Fibroblast of lung (primary cell): Measurements from ENCODE around the gene OPN4. TPM values are rescaled to one million over a fixed set of nuclear protein-coding genes. Genes with fewer than 3 reads are reported as not detected.

Experiments
- DNase-seq, 2 donors: peaks; one replicate each; pipeline versions ENCODE4 v3.0.0 to v3.0.0-alpha.2; 2010; ENCODE audit warnings: low read depth in 2 of 2
- H2AFZ ChIP-seq: 2 replicates; pipeline ENCODE4 v1.5.1; 2012; ENCODE audit warnings: low read length, control low read depth, inconsistent platforms
- H3K27ac ChIP-seq: 2 replicates; pipeline ENCODE4 v1.5.1; 2011; ENCODE audit warnings: low read length, control low read depth; ENCODE audit not compliant: insufficient read depth
- H3K27me3 ChIP-seq: 2 replicates; pipeline ENCODE4 v1.5.1; 2011; ENCODE audit warnings: mild to moderate bottlenecking, low read length; ENCODE audit not compliant: control insufficient read depth, insufficient read depth
- H3K36me3 ChIP-seq: 2 replicates; pipeline ENCODE4 v1.5.1; 2011; ENCODE audit warnings: low read length; ENCODE audit not compliant: control insufficient read depth, insufficient read depth
- H3K4me1 ChIP-seq: 2 replicates; pipeline ENCODE4 v1.5.1; 2011; ENCODE audit warnings: low read length; ENCODE audit not compliant: control insufficient read depth, insufficient read depth; ENCODE audit errors: extremely low read depth
- H3K4me2 ChIP-seq: 2 replicates; pipeline ENCODE4 v1.5.1; 2011; ENCODE audit warnings: low read length, control low read depth; ENCODE audit not compliant: insufficient read depth; ENCODE audit errors: extremely low read depth
- H3K4me3 ChIP-seq, 4 experiments: fragments of 200-600 bp in 1 of 4; sonication (generic) in 1 of 4; replicated peaks in 1 of 4; 2 replicates each; pipeline ENCODE4 v1.5.1; 2011 to 2016; ENCODE audit warnings: low read length in 4 of 4, low read depth in 3 of 4, mild to moderate bottlenecking in 3 of 4, control low read depth in 2 of 4, inconsistent platforms in 1 of 4, mixed read lengths in 1 of 4; ENCODE audit not compliant: insufficient read depth in 1 of 4; ENCODE audit errors: control extremely low read depth in 1 of 4
- H3K79me2 ChIP-seq: 2 replicates; pipeline ENCODE4 v1.5.1; 2012; ENCODE audit warnings: mild to moderate bottlenecking, low read length, inconsistent platforms; ENCODE audit not compliant: control insufficient read depth, insufficient read depth
- H3K9ac ChIP-seq: 2 replicates; pipeline ENCODE4 v1.5.1; 2011; ENCODE audit warnings: mild to moderate bottlenecking, low read length, control low read depth; ENCODE audit not compliant: insufficient read depth
- H3K9me3 ChIP-seq: 2 replicates; pipeline ENCODE4 v1.5.1; 2012; ENCODE audit warnings: low read depth, low read length; ENCODE audit not compliant: control insufficient read depth, insufficient read depth
- H4K20me1 ChIP-seq: 2 replicates; pipeline ENCODE4 v1.5.1; 2011; ENCODE audit warnings: low read length; ENCODE audit not compliant: control insufficient read depth, insufficient read depth; ENCODE audit errors: extremely low read depth
- EZH2 ChIP-seq: IDR thresholded peaks from 2 replicates; pipeline ENCODE4 v1.5.1; 2012; ENCODE audit warnings: low read length, control low read depth, mild to moderate bottlenecking; ENCODE audit errors: missing control alignments
- polyA plus RNA-seq, 2 donors: library from polyadenylated mRNA; depleted of rRNA in 1 of 2; stranded (reverse) in 1 of 2; unstranded in 1 of 2; fragments of >200 nt; gene quantifications; 2 replicates each; pipeline ENCODE4 v1.2.1, GENCODE V29; 2011 to 2012; ENCODE audit warnings: missing spikeins in 1 of 2
- total RNA-seq: library from RNA; depleted of rRNA; stranded (reverse); fragments of >200 nt; gene quantifications from 2 replicates; pipeline ENCODE4 v1.2.1, GENCODE V29; 2014
- TF ChIP-seq, protein P1 (sequence below), 2 donors: IDR thresholded peaks in 1 of 2; conservative IDR thresholded peaks in 1 of 2; 1 replicate in 1 of 2; 2 replicates in 1 of 2; pipeline ENCODE4 v1.5.1; 2011 to 2012; ENCODE audit warnings: low read length in 2 of 2, control low read depth in 1 of 2, inconsistent platforms in 1 of 2, low read depth in 1 of 2, mild to moderate bottlenecking in 1 of 2

Gene OPN4
- total and polyA plus RNA-seq, 2 donors (not counting 1 experiment from before 2014, with no cell fraction given) = not detected

DNA sequence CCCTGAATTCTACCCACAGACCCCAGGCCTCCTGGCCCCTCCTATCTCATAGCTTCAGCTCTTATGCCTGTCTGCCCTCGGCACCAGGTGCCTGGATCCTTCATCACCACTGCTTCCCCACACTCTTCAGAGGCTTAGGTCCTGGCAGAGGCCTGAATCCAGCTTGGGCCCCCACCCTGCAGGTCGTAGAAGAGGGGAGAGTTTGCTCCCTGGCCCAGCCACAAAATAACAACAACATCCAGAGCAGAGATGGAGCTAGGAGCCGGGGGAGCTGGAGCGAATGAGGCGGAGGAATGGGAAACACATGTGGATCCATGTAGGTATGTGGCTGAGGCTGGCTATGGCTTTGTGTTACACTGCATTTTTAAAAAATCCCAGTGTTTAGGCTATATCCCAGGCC, 7.8 kb upstream of the OPN4 start:
- no peak overlapping the region for H3K4me3 ChIP-seq
- H3K9me3 ChIP-seq = no peaks in the 10 kb centered on the region
- no peaks in the 10 kb centered on the region for H3K27me3 ChIP-seq
- no peak overlapping the region for H2AFZ ChIP-seq
- H3K36me3 ChIP-seq = no peaks in the 10 kb centered on the region
- DNase-seq = no peak
- H3K79me2 ChIP-seq = no peaks in the 10 kb centered on the region
- no peak overlapping the region for H3K9ac ChIP-seq
- TF ChIP-seq, protein P1, sequence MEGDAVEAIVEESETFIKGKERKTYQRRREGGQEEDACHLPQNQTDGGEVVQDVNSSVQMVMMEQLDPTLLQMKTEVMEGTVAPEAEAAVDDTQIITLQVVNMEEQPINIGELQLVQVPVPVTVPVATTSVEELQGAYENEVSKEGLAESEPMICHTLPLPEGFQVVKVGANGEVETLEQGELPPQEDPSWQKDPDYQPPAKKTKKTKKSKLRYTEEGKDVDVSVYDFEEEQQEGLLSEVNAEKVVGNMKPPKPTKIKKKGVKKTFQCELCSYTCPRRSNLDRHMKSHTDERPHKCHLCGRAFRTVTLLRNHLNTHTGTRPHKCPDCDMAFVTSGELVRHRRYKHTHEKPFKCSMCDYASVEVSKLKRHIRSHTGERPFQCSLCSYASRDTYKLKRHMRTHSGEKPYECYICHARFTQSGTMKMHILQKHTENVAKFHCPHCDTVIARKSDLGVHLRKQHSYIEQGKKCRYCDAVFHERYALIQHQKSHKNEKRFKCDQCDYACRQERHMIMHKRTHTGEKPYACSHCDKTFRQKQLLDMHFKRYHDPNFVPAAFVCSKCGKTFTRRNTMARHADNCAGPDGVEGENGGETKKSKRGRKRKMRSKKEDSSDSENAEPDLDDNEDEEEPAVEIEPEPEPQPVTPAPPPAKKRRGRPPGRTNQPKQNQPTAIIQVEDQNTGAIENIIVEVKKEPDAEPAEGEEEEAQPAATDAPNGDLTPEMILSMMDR (conservative IDR thresholded peaks at IDR 0.05 in 1 of 2, IDR thresholded peaks at IDR 0.05 in 1 of 2; ENCODE audit: low read depth in 1 of 2, low read length in 2 of 2) = no peak
- no peak for TF ChIP-seq EZH2
- no peak overlapping the region for H3K4me2 ChIP-seq
- H3K27ac ChIP-seq = no peak overlapping the region
- H4K20me1 ChIP-seq = no peaks in the 10 kb centered on the region
- H3K4me1 ChIP-seq = no peaks in the 10 kb centered on the region

DNA sequence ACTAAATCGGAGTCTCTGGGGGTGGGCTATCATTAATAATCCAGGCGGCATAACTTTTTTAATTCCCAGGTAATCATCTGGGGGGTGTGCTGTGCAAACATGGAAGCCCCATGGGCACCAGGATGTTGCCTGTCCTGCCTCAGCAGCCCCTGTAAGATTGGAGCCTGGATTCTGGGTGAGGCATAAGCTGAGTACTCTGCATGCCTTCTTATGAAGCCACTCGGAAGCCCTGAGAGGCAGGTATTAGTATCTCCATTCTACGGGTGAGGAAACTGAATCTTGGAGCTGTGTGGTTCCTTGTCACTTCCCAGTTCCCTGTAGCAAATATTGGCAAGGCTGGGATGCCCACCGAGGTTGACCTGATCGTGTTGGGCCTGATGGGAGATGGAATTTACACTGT, 7.4 kb upstream of the OPN4 start:
- Histone ChIP-seq H3K9ac (no peak overlapping the region), H3K27me3 (no peaks in the 10 kb centered on the region), H3K36me3 (no peaks in the 10 kb centered on the region), H3K4me3 (no peak overlapping the region), H2AFZ (no peak overlapping the region), H3K4me1 (no peaks in the 10 kb centered on the region), H3K9me3 (no peaks in the 10 kb centered on the region), H4K20me1 (no peaks in the 10 kb centered on the region), H3K4me2 (no peak overlapping the region), H3K79me2 (no peaks in the 10 kb centered on the region), H3K27ac (no peak overlapping the region)
- DNase-seq = no peak
- TF ChIP-seq, protein P1 (conservative IDR thresholded peaks at IDR 0.05 in 1 of 2, IDR thresholded peaks at IDR 0.05 in 1 of 2; ENCODE audit: low read depth in 1 of 2, low read length in 2 of 2) = no peak
- TF ChIP-seq EZH2 = no peak

DNA sequence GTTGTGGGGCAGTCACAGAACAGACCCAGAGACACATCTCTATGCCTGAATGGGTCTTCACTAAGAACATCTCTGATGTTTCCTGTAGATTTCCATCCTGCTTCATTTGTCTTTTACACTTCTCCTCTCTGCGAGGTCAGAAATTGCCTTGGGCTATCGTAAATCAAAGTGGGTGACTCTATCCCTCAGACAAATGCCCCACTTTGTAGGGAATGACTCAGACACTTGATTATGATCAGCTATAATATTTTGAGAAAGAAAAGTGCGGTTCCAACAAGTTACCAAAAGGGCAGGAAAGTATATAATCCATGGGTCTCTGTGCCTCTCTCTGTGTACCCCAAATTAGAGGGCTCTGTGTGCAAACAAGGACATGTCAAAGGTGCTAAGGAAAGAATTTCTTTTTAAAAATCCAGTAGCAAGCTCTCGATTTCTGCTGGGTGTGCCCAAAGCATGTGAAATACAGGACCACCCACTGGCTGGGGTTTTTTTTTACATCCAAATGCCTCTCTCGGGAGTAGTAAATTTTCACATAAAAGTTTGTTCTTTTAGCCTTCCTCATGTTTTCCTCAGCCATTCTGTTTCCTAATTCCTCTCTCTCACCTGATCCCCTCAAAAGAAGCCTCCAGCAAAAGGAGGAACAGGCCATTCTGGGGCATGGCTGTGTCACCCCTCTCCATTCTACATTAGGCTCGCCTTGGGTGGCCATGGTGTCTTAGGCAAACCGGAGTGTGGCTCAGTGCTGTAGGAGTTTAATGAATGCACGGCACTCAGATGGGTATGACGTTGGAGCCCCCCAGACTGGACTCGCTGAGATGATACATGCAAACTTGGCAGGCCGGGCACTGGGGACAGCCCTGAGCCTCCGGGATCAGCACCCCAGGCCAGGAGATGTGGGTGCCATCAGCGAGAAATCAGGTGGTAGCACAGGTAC, 6.3 kb upstream of the OPN4 start:
- no peak for TF ChIP-seq EZH2
- TF ChIP-seq, protein P1 (conservative IDR thresholded peaks at IDR 0.05 in 1 of 2, IDR thresholded peaks at IDR 0.05 in 1 of 2; ENCODE audit: low read depth in 1 of 2, low read length in 2 of 2) = no peak
- no peak overlapping the region for H3K9ac ChIP-seq
- H3K27ac ChIP-seq = no peak overlapping the region
- H3K4me3 ChIP-seq = no peak overlapping the region
- no peaks in the 10 kb centered on the region for H3K36me3 ChIP-seq
- no peaks in the 10 kb centered on the region for H3K9me3 ChIP-seq
- H3K4me2 ChIP-seq = no peak overlapping the region
- no peaks in the 10 kb centered on the region for H3K4me1 ChIP-seq
- DNase-seq = peak in 1 of 2 donors; percentile 39
- no peaks in the 10 kb centered on the region for H4K20me1 ChIP-seq
- no peaks in the 10 kb centered on the region for H3K79me2 ChIP-seq
- no peaks in the 10 kb centered on the region for H3K27me3 ChIP-seq
- H2AFZ ChIP-seq = no peak overlapping the region
